Osteoblast (primary cell): Measurements from ENCODE around the gene PRR20C. TPM values are rescaled to one million over a fixed set of nuclear protein-coding genes. Genes with fewer than 3 reads are reported as not detected.
"Not testable (repeated sequence)": the region's sequence is repeated elsewhere in the genome, so short reads cannot be mapped to it uniquely, and the experiment has no call there.

ENCODE experiments used
- DNase-seq: peaks from one replicate; pipeline ENCODE4 v3.0.0; 2011; ENCODE audit warnings: low spot score, mixed read lengths; ENCODE audit not compliant: insufficient read length; ENCODE audit errors: missing footprints
- H2AFZ ChIP-seq: 2 replicates; pipeline ENCODE4 v1.6.0; 2011; ENCODE audit warnings: mild to moderate bottlenecking, low read length
- H3K27ac ChIP-seq: 2 replicates; pipeline ENCODE4 v1.5.1; 2011; ENCODE audit warnings: mild to moderate bottlenecking, low read depth, low read length, moderate library complexity
- H3K27me3 ChIP-seq: 2 replicates; pipeline ENCODE4 v1.6.0; 2012; ENCODE audit warnings: mild to moderate bottlenecking, control low read depth, inconsistent platforms, low read length, moderate library complexity; ENCODE audit not compliant: insufficient read depth
- H3K36me3 ChIP-seq: 2 replicates; pipeline ENCODE4 v1.5.1; 2011; ENCODE audit warnings: mild to moderate bottlenecking, low read length, control low read depth, moderate library complexity; ENCODE audit not compliant: insufficient read depth
- H3K4me1 ChIP-seq: 2 replicates; pipeline ENCODE4 v1.5.1; 2011; ENCODE audit warnings: mild to moderate bottlenecking, low read length, control low read depth, moderate library complexity; ENCODE audit not compliant: insufficient read depth
- H3K4me2 ChIP-seq: 2 replicates; pipeline ENCODE4 v1.6.0; 2011; ENCODE audit warnings: mild to moderate bottlenecking, low read length; ENCODE audit not compliant: insufficient read depth
- H3K4me3 ChIP-seq: fragments of 200-600 bp; sonication (generic); 3 replicates; pipeline ENCODE4 v1.5.1; 2012; ENCODE audit warnings: mild to moderate bottlenecking, low read length, inconsistent platforms; ENCODE audit not compliant: insufficient read depth
- H3K79me2 ChIP-seq: 2 replicates; pipeline ENCODE4 v1.6.0; 2012; ENCODE audit warnings: mild to moderate bottlenecking, low read length, control low read depth, inconsistent platforms; ENCODE audit not compliant: insufficient read depth
- H3K9me3 ChIP-seq: 2 replicates; pipeline ENCODE4 v1.5.1; 2011; ENCODE audit warnings: low read depth, low read length, control low read depth
- H4K20me1 ChIP-seq: 2 replicates; pipeline ENCODE4 v1.6.0; 2012; ENCODE audit warnings: mild to moderate bottlenecking, low read length, control low read depth; ENCODE audit not compliant: insufficient read depth
- small RNA-seq: library from RNA; depleted of rRNA; stranded (forward); fragments of <200 nt; gene quantifications from one replicate; pipeline ENCODE3, GENCODE V24; 2012
- total RNA-seq: library from RNA; depleted of rRNA; stranded (reverse); fragments of >200 nt; gene quantifications from 2 replicates; pipeline ENCODE4 v1.2.3, GENCODE V29; 2012
- TF ChIP-seq, protein P1 (sequence below): IDR thresholded peaks from 2 replicates; pipeline ENCODE4 v1.5.1; 2011; ENCODE audit warnings: mild to moderate bottlenecking, low read depth, low read length, moderate library complexity; ENCODE audit errors: extremely low read depth

PRR20C gene
- total RNA-seq, 1 donor = not detected

DNA sequence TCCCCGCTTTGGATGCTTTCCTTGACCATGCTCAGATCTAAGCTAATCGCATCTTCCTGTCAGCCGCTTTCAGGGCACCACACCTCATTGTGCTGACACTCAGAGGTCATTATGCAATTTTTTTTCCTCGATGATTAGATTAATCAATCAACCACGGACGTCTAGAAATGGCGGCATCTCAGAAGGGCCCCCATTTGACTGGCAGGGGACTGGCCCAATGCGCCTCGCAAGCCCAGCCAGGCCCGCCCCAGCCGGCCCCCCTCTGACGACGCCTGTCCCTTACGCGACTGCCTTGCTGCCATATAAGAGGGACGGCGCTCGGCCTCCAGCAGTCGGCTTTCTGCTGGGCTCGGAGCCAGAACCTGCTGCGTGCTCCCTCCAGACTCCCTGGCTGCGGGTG, 6.5 kb downstream of the PRR20C start, which contains the start of gene PRR20D:
Gene PRR20D (plus strand): TSS at position 301 of the 400 bp plus-strand sequence. CDS start 387 bp downstream, outside the sequence.
- H3K27me3 ChIP-seq, H3K4me1 ChIP-seq, H3K9me3 ChIP-seq, H2AFZ ChIP-seq, DNase-seq, H3K27ac ChIP-seq, H3K4me3 ChIP-seq, H3K79me2 ChIP-seq, H3K4me2 ChIP-seq, H4K20me1 ChIP-seq, H3K36me3 ChIP-seq: not testable (repeated sequence)

DNA sequence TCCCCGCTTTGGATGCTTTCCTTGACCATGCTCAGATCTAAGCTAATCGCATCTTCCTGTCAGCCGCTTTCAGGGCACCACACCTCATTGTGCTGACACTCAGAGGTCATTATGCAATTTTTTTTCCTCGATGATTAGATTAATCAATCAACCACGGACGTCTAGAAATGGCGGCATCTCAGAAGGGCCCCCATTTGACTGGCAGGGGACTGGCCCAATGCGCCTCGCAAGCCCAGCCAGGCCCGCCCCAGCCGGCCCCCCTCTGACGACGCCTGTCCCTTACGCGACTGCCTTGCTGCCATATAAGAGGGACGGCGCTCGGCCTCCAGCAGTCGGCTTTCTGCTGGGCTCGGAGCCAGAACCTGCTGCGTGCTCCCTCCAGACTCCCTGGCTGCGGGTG, 13.0 kb downstream of the PRR20C start, which contains the start of gene PRR20E:
Gene PRR20E (plus strand): TSS at position 301 of the 400 bp plus-strand sequence. CDS start 387 bp downstream, outside the sequence.
- not testable (repeated sequence) for H3K27me3 ChIP-seq, DNase-seq, H3K27ac ChIP-seq, H3K9me3 ChIP-seq, H4K20me1 ChIP-seq, H3K36me3 ChIP-seq, H3K4me2 ChIP-seq, H3K4me1 ChIP-seq, H3K79me2 ChIP-seq, H2AFZ ChIP-seq, H3K4me3 ChIP-seq

DNA sequence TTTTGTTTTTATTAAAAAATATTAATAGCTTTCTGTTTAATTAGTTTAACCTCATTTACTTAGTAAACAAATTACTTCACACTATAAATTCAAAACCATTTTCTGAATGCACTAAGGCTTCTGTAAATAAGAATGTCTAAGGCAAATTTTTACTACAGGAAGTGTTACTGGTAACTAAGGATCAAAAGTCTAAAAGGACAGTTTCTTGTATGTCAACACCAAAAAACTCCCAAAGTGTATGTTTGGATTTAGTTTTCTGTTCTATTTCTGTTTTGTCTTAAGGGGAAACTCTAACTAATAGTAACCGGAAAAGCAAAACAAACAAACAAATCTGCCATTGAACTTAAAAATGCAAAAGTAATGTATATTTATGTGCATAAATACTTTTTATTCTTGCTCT, 37.8 kb downstream of the PRR20C start:
- H4K20me1 ChIP-seq = no peaks in the 10 kb centered on the region
- H3K27ac ChIP-seq = no peak overlapping the region
- no peaks in the 10 kb centered on the region for H3K36me3 ChIP-seq
- H2AFZ ChIP-seq = no peak overlapping the region
- no peaks in the 10 kb centered on the region for H3K4me1 ChIP-seq
- TF ChIP-seq, protein P1, sequence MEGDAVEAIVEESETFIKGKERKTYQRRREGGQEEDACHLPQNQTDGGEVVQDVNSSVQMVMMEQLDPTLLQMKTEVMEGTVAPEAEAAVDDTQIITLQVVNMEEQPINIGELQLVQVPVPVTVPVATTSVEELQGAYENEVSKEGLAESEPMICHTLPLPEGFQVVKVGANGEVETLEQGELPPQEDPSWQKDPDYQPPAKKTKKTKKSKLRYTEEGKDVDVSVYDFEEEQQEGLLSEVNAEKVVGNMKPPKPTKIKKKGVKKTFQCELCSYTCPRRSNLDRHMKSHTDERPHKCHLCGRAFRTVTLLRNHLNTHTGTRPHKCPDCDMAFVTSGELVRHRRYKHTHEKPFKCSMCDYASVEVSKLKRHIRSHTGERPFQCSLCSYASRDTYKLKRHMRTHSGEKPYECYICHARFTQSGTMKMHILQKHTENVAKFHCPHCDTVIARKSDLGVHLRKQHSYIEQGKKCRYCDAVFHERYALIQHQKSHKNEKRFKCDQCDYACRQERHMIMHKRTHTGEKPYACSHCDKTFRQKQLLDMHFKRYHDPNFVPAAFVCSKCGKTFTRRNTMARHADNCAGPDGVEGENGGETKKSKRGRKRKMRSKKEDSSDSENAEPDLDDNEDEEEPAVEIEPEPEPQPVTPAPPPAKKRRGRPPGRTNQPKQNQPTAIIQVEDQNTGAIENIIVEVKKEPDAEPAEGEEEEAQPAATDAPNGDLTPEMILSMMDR = no peak
- no peak for DNase-seq
- H3K4me3 ChIP-seq = no peak overlapping the region
- H3K9me3 ChIP-seq = peaks cover 2% of the 10 kb centered on the region
- H3K79me2 ChIP-seq = no peaks in the 10 kb centered on the region
- no peak overlapping the region for H3K4me2 ChIP-seq
- no peaks in the 10 kb centered on the region for H3K27me3 ChIP-seq

Small RNA genes within 50 kb of the gene (small RNA-seq; reads per million reads assigned to genes)
- gene PRR20FP = not detected

Other genes with a start within 250 kb of the PRR20C start
- gene PRR20A, start 13.1 kb upstream of the PRR20C start, total RNA-seq = not detected in 2 replicates
- gene PRR20B, start 6.6 kb upstream of the PRR20C start, total RNA-seq = not detected in 2 replicates
- not detected in 2 replicates for gene PRR20D, start 6.6 kb downstream of the PRR20C start, total RNA-seq
- gene PRR20E, start 13.1 kb downstream of the PRR20C start, total RNA-seq = not detected in 2 replicates